HEK293 (cell line): ENCODE results near the gene NECAB3.

Experiments
- CTCF ChIA-PET: fragments of 350-600 bp; formaldehyde crosslinking; extraction: SDS; loops from one replicate; lab custom pipeline; 2021; ENCODE audit warnings: antibody characterized with exemption; lab: Yijun Ruan, JAX
- POLR2A ChIA-PET: fragments of 300-600 bp; formaldehyde crosslinking; extraction: SDS; loops from one replicate; lab custom pipeline; 2020; ENCODE audit warnings: antibody characterized with exemption, inconsistent platforms; lab: Yijun Ruan, JAX
- H3K27ac ChIP-seq: fragments of 200-500 bp; sonication (Bioruptor generic); 2 replicates; pipeline ENCODE4 v1.5.1; 2014; ENCODE audit warnings: low read depth, low read length, control low read depth, inconsistent platforms; ENCODE audit errors: extremely low read depth
- H3K36me3 ChIP-seq, 2 experiments: fragments of 200-500 bp in 1 of 2; sonication (Bioruptor generic) in 1 of 2; 1 replicate in 1 of 2; 2 replicates in 1 of 2; pipeline ENCODE4 v1.5.1; 2014 to 2017; ENCODE audit warnings: inconsistent platforms in 2 of 2, low read length in 2 of 2; ENCODE audit not compliant: control insufficient read depth in 2 of 2, insufficient read depth in 1 of 2
- H3K4me1 ChIP-seq: fragments of 200-500 bp; sonication (Bioruptor generic); 2 replicates; pipeline ENCODE4 v1.5.1; 2014; ENCODE audit warnings: mild to moderate bottlenecking, low read length, inconsistent platforms; ENCODE audit not compliant: control insufficient read depth, insufficient read depth
- H3K4me3 ChIP-seq: 2 replicates; pipeline ENCODE4 v1.5.1; 2011; ENCODE audit warnings: low read depth, mild to moderate bottlenecking, control low read depth, low read length, moderate library complexity
- H3K9me3 ChIP-seq: fragments of 200-500 bp; sonication (Bioruptor generic); 2 replicates; pipeline ENCODE4 v1.5.1; 2014; ENCODE audit warnings: low read depth, low read length, inconsistent platforms; ENCODE audit not compliant: control insufficient read depth, insufficient read depth
- EGR2 ChIP-seq: fragments of 450-650 bp; formaldehyde crosslinking; IDR thresholded peaks from 2 replicates; pipeline ENCODE4 v1.5.1; 2016; ENCODE audit warnings: low read depth, missing biosample characterization, missing genetic modification characterization
- WT1 ChIP-seq: fragments of 450-650 bp; formaldehyde crosslinking; IDR thresholded peaks from 2 replicates; pipeline ENCODE4 v1.5.1; 2016; ENCODE audit warnings: missing biosample characterization, missing genetic modification characterization
- ZBTB26 ChIP-seq: fragments of 450-650 bp; formaldehyde crosslinking; optimal IDR thresholded peaks from 2 replicates; pipeline ENCODE3; 2016; ENCODE audit warnings: missing biosample characterization, mild to moderate bottlenecking, missing genetic modification characterization
- ZEB2 ChIP-seq: fragments of 450-650 bp; formaldehyde crosslinking; IDR thresholded peaks from 2 replicates; pipeline ENCODE4 v1.5.1; 2016; ENCODE audit warnings: missing biosample characterization, missing genetic modification characterization
- ZFHX2 ChIP-seq: fragments of 450-650 bp; formaldehyde crosslinking; conservative IDR thresholded peaks from 2 replicates; pipeline ENCODE4 v1.5.1; 2016; ENCODE audit warnings: missing biosample characterization, missing genetic modification characterization
- ZIC2 ChIP-seq: fragments of 450-650 bp; formaldehyde crosslinking; IDR thresholded peaks from 2 replicates; pipeline ENCODE4 v1.5.1; 2016; ENCODE audit warnings: missing biosample characterization, missing genetic modification characterization
- ZNF449 ChIP-seq: fragments of 450-650 bp; formaldehyde crosslinking; IDR thresholded peaks from 2 replicates; pipeline ENCODE4 v1.5.1; 2017; ENCODE audit warnings: missing biosample characterization, mild to moderate bottlenecking, missing genetic modification characterization, moderate library complexity
- ZNF585B ChIP-seq: fragments of 450-650 bp; formaldehyde crosslinking; IDR thresholded peaks from 2 replicates; pipeline ENCODE4 v1.5.1; 2016; ENCODE audit warnings: missing biosample characterization, missing genetic modification characterization
- ZNF600 ChIP-seq: fragments of 450-650 bp; formaldehyde crosslinking; IDR thresholded peaks from 2 replicates; pipeline ENCODE4 v1.5.1; 2016; ENCODE audit warnings: missing biosample characterization, missing genetic modification characterization
- ZSCAN4 ChIP-seq: fragments of 450-650 bp; formaldehyde crosslinking; IDR thresholded peaks from 2 replicates; pipeline ENCODE4 v1.5.1; 2017; ENCODE audit warnings: missing biosample characterization, missing genetic modification characterization
- ZSCAN5A ChIP-seq: fragments of 450-650 bp; formaldehyde crosslinking; IDR thresholded peaks from 2 replicates; pipeline ENCODE4 v1.5.1; 2016; ENCODE audit warnings: missing biosample characterization, missing genetic modification characterization
- TF ChIP-seq, protein P1 (sequence below): fragments of 450-650 bp; formaldehyde crosslinking; IDR thresholded peaks from 2 replicates; pipeline ENCODE4 v1.5.1; 2017; ENCODE audit warnings: missing biosample characterization, missing genetic modification characterization
- TF ChIP-seq, protein P2 (sequence below): fragments of 450-650 bp; formaldehyde crosslinking; IDR thresholded peaks from 2 replicates; pipeline ENCODE4 v1.5.1; 2016; ENCODE audit warnings: missing biosample characterization, missing genetic modification characterization
- TF ChIP-seq, protein P3 (sequence below): fragments of 450-650 bp; formaldehyde crosslinking; IDR thresholded peaks from 2 replicates; pipeline ENCODE4 v1.5.1; 2016; ENCODE audit warnings: missing biosample characterization, missing genetic modification characterization

NECAB3 gene

GRCh38 chr20:33694639-33695012 is 20.4 kb upstream of the NECAB3 start:
- Histone ChIP-seq H3K9me3 (no peaks in the 10 kb centered on the region), H3K4me3 (no peak overlapping the region), H3K4me1 (no peaks in the 10 kb centered on the region), H3K27ac (no peak overlapping the region), H3K36me3 (no peaks in the 10 kb centered on the region)
- ChIA-PET CTCF (no interaction called here), POLR2A (no interaction called here)
- peak; percentile 44 for TF ChIP-seq ZNF585B (tag by site-specific recombination)
- no peak for TF ChIP-seq WT1 (tag by site-specific recombination)

DNA sequence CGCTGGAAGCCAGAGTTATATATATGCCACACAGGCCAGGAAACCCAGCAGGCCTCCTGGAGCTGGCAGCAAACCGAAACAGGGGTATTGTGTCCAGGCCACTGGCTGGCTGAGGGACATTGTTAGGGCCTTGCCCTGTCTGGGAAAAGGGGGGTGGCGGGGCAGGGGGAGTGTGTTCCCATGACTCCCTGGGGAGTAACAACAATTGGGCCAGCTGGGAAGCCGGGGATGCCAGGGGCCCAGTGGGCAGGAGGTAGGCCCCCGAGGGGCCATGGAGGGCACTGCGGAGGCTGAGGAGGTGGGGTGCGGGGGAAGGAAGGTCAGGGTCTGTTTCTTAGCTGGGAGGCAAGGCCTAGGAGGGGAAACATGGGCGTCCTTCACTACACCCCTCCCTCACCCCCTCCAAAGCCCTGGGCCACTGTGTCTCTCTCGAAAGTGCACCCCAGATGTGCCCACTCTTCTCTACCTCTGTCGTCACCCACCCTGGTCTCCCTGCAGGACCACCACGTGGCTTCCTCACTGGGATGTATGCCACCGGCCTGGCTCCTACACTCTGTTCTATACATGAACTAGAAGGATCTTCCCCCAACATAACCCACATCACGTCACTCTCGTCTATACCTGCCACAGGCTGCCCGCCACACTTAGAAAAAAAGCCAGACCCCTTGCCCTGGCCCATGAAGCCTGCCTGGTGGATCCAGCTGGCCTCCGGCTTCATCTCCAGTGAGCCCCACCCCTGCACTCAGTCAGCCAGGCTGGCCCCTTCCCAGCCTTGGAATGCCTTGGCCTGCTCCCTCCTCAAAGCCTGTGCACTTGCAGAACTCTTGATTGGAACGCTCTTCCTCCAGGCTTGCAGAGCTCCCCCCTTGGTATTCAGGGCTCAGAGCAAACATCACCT is 19.8 kb upstream of the NECAB3 start:
- H3K27ac ChIP-seq, result no peak overlapping the region
- H3K36me3 ChIP-seq, result no peaks in the 10 kb centered on the region
- ChIA-PET POLR2A (no interaction called here), CTCF (no interaction called here)
- TF ChIP-seq ZIC2 (tag by site-specific recombination) (peak; percentile 55), EGR2 (tag by site-specific recombination) (0 out of 2 replicates have a peak, but pooled peaks have one; percentile 36), ZSCAN4 (tag by site-specific recombination) (no peak), ZFHX2 (tag by site-specific recombination) (peak; percentile 19; the same call in 1 of the 2 replicates), ZNF449 (tag by site-specific recombination) (no peak)
- no peaks in the 10 kb centered on the region for H3K9me3 ChIP-seq
- H3K4me1 ChIP-seq, result no peaks in the 10 kb centered on the region
- no peak overlapping the region for H3K4me3 ChIP-seq

GRCh38 chr20:33693289-33693688 is 19.1 kb upstream of the NECAB3 start:
- TF ChIP-seq, protein P1, sequence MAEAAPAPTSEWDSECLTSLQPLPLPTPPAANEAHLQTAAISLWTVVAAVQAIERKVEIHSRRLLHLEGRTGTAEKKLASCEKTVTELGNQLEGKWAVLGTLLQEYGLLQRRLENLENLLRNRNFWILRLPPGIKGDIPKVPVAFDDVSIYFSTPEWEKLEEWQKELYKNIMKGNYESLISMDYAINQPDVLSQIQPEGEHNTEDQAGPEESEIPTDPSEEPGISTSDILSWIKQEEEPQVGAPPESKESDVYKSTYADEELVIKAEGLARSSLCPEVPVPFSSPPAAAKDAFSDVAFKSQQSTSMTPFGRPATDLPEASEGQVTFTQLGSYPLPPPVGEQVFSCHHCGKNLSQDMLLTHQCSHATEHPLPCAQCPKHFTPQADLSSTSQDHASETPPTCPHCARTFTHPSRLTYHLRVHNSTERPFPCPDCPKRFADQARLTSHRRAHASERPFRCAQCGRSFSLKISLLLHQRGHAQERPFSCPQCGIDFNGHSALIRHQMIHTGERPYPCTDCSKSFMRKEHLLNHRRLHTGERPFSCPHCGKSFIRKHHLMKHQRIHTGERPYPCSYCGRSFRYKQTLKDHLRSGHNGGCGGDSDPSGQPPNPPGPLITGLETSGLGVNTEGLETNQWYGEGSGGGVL, result no peak
- H3K9me3 ChIP-seq, result no peaks in the 10 kb centered on the region
- ChIA-PET POLR2A (no interaction called here), CTCF (no interaction called here)
- H3K27ac ChIP-seq, result no peak overlapping the region
- H3K36me3 ChIP-seq, result no peaks in the 10 kb centered on the region
- H3K4me3 ChIP-seq, result no peak overlapping the region
- H3K4me1 ChIP-seq, result no peaks in the 10 kb centered on the region

DNA sequence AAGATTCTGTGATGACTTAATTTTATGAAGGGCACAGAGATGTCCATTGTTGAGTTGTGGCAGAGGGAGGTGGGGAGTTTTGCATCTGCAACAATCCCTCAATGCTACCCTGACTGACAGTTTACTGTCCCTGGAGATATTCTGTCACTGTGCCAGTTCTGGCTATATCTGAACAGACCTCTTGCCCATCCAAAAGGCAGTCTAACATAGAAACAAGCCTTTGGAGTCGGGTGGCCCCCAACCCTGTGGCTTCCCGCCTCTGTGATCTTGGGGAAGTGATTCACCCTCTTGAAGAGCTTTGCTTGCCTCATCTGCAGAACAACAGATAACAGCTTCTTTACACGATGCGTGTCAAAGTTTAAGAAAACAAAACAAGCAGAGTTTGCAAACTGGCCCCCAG is 15.7 kb upstream of the NECAB3 start:
- H3K4me3 ChIP-seq, result no peak overlapping the region
- peaks cover 5% of the 10 kb centered on the region for H3K4me1 ChIP-seq
- peaks cover 0 to 5% of the 10 kb centered on the region in 2 experiments; a peak in 1 of 3 replicates for H3K36me3 ChIP-seq
- CTCF ChIA-PET, result interaction anchor here (0.6 to 1.5 kb wide), 3 partner anchors 24 to 867 kb away, joined by 3 to 4 read pairs (median 3); no protein-coding TSS in a partner anchor
- no peaks in the 10 kb centered on the region for H3K9me3 ChIP-seq
- H3K27ac ChIP-seq, result no peak overlapping the region
- POLR2A ChIA-PET, result interaction anchor here (0.7 kb wide), 1 partner anchor 42 kb away, joined by 3 read pairs; the partner anchor contains the start of gene ZNF341
- no peak for TF ChIP-seq ZBTB26 (tag by site-specific recombination)
- TF ChIP-seq ZEB2 (tag by site-specific recombination), result peak; percentile 74
- TF ChIP-seq ZSCAN5A (tag by site-specific recombination), result no peak
- TF ChIP-seq ZFHX2 (tag by site-specific recombination), result no peak
- TF ChIP-seq ZNF600 (tag by site-specific recombination), result peak; percentile 39; the same call in 1 of the 2 replicates
- TF ChIP-seq, protein P2, sequence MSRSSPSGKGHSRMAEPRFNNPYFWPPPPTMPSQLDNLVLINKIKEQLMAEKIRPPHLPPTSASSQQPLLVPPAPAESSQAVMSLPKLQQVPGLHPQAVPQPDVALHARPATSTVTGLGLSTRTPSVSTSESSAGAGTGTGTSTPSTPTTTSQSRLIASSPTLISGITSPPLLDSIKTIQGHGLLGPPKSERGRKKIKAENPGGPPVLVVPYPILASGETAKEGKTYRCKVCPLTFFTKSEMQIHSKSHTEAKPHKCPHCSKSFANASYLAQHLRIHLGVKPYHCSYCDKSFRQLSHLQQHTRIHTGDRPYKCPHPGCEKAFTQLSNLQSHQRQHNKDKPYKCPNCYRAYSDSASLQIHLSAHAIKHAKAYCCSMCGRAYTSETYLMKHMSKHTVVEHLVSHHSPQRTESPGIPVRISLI, result no peak
- TF ChIP-seq, protein P3, sequence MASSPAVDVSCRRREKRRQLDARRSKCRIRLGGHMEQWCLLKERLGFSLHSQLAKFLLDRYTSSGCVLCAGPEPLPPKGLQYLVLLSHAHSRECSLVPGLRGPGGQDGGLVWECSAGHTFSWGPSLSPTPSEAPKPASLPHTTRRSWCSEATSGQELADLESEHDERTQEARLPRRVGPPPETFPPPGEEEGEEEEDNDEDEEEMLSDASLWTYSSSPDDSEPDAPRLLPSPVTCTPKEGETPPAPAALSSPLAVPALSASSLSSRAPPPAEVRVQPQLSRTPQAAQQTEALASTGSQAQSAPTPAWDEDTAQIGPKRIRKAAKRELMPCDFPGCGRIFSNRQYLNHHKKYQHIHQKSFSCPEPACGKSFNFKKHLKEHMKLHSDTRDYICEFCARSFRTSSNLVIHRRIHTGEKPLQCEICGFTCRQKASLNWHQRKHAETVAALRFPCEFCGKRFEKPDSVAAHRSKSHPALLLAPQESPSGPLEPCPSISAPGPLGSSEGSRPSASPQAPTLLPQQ (tag by site-specific recombination), result peak; percentile 31; the same call in 1 of the 2 replicates
